Measurements from ENCODE around the gene PRIMA1.

DNA sequence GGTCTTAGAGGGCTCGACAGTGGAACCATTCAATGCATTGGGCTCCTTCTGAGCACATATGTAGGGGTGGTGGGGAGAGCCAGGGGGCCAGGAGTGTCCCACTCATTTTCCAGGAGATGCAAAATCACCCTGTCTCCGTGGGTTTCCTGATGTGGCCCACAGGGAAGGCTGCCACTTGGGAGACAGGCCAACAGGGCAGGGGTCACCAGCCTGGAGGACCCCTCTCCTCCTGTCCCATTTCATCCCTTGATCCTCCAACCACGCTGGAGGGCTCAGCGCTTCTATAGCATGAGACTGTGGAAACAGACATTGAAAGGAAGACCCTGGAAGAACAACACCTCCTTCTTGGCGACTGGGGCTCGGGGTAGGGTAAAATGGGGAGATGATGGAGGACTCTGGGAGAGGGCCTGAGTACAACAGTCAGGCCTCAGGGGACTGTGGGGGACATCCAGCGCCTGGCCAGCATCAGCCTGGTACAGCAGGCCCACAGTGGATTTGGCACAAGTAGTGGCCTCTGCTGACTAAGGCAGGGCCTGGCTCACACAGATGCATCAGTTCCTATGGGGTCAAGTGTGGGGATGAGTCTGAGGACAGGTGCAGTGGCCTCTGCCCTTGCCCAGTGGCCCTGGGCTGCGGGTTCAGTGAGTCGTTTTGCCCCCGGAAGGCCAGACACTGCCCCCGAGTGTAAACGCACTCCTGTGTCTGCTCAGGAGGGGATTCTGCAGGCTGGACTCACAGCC, 68.0 kb downstream of the PRIMA1 start:
- TF ChIP-seq CTCF (IDR thresholded peaks at IDR 0.05) (no peak), POLR2A (IDR thresholded peaks at IDR 0.05) (no peak), POLR2AphosphoS5 (IDR thresholded peaks at IDR 0.05) (no peak), EP300 (IDR thresholded peaks at IDR 0.05) (no peak)

All from stomach (tissue), 4 donors.